ENCODE data around the gene TRIP13.

The TRIP13 gene

GRCh38 chr5:856531-857425 is 35.9 kb upstream of the TRIP13 start:
- no peaks in the 10 kb centered on the region for H3K9me3 Mint-ChIP-seq
- no peaks in the 10 kb centered on the region for H3K36me3 Mint-ChIP-seq (ENCODE audit: low read depth)
- no peak overlapping the region for H3K4me3 Mint-ChIP-seq
- peaks cover 10% of the 10 kb centered on the region for H3K27me3 Mint-ChIP-seq (ENCODE audit: low read depth, poor library complexity)
- TF ChIP-seq, protein P1, sequence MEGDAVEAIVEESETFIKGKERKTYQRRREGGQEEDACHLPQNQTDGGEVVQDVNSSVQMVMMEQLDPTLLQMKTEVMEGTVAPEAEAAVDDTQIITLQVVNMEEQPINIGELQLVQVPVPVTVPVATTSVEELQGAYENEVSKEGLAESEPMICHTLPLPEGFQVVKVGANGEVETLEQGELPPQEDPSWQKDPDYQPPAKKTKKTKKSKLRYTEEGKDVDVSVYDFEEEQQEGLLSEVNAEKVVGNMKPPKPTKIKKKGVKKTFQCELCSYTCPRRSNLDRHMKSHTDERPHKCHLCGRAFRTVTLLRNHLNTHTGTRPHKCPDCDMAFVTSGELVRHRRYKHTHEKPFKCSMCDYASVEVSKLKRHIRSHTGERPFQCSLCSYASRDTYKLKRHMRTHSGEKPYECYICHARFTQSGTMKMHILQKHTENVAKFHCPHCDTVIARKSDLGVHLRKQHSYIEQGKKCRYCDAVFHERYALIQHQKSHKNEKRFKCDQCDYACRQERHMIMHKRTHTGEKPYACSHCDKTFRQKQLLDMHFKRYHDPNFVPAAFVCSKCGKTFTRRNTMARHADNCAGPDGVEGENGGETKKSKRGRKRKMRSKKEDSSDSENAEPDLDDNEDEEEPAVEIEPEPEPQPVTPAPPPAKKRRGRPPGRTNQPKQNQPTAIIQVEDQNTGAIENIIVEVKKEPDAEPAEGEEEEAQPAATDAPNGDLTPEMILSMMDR (IDR thresholded peaks at IDR 0.05), result no peak
- peaks cover 19% of the 10 kb centered on the region for H3K4me1 Mint-ChIP-seq
- H3K27ac Mint-ChIP-seq, result no peak overlapping the region
- no peak for DNase-seq

DNA sequence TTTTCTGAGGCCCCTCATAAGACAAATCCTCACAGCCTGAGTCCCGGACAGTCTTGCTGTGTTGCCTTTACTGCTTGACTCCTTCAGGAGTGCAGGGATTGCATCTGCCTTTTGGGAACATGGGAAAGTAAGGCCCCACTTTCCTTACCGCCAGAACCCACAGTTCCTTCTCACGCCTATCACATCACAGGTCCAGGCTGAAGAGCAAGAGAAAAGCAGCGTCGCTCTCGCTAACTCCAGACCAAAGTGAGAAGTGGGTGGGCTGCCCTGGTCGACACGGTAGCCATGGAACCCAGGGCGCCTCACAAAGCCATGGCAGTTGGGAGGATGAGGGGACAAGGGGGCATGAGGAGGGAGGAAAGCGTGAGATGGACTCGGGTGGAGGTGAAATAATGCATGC is 34.0 kb upstream of the TRIP13 start:
- H3K27me3 Mint-ChIP-seq (ENCODE audit: low read depth, poor library complexity), result peaks cover 7% of the 10 kb centered on the region
- H3K4me1 Mint-ChIP-seq, result peaks cover 16% of the 10 kb centered on the region
- DNase-seq, result no peak
- H3K4me3 Mint-ChIP-seq, result no peak overlapping the region
- no peaks in the 10 kb centered on the region for H3K36me3 Mint-ChIP-seq (ENCODE audit: low read depth)
- peak overlapping the region; percentile 93 for H3K27ac Mint-ChIP-seq
- H3K9me3 Mint-ChIP-seq, result no peaks in the 10 kb centered on the region
- TF ChIP-seq, protein P1 (IDR thresholded peaks at IDR 0.05), result no peak

DNA sequence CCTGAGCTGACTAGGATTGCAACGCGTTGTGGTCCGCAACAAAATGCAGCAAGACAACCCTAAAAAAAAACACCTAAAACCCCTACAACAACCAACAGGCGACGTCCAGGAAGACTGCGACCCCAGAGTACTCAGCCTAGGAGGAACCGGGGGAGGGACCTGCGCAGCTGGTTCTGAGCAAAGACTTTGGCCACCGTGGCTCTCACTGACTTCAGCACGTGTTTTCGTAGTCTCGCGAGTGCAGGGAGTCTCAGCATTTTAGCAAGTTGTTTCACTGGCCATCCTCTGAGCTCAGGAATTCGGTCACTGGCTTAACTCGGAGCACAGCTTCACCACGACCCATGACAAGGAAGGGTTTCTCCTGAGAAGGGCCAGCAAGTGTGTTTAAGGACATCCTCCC is 33.3 kb upstream of the TRIP13 start:
- DNase-seq, result no peak
- Mint-ChIP-seq H3K4me1 (peaks cover 16% of the 10 kb centered on the region), H3K27me3 (ENCODE audit: low read depth, poor library complexity) (peaks cover 4% of the 10 kb centered on the region), H3K4me3 (no peak overlapping the region), H3K9me3 (no peaks in the 10 kb centered on the region), H3K27ac (peak overlapping the region; percentile 93), H3K36me3 (ENCODE audit: low read depth) (peaks cover 6% of the 10 kb centered on the region)
- TF ChIP-seq, protein P1 (IDR thresholded peaks at IDR 0.05), result no peak

GRCh38 chr5:859798-860296 is 32.8 kb upstream of the TRIP13 start:
- DNase-seq, result no peak
- H3K36me3 Mint-ChIP-seq (ENCODE audit: low read depth), result peaks cover 6% of the 10 kb centered on the region
- peaks cover 4% of the 10 kb centered on the region for H3K27me3 Mint-ChIP-seq (ENCODE audit: low read depth, poor library complexity)
- H3K9me3 Mint-ChIP-seq, result no peaks in the 10 kb centered on the region
- peaks cover 16% of the 10 kb centered on the region for H3K4me1 Mint-ChIP-seq
- H3K4me3 Mint-ChIP-seq, result no peak overlapping the region
- peak overlapping the region; percentile 93 for H3K27ac Mint-ChIP-seq
- TF ChIP-seq, protein P1 (IDR thresholded peaks at IDR 0.05), result no peak

- H3K9me3 Mint-ChIP-seq, result no peaks in the 10 kb centered on the region
- TF ChIP-seq, protein P1 (IDR thresholded peaks at IDR 0.05), result no peak
- no peak for DNase-seq
- no peak overlapping the region for H3K4me3 Mint-ChIP-seq
- peak overlapping the region; percentile 11 for H3K27ac Mint-ChIP-seq
- H3K27me3 Mint-ChIP-seq (ENCODE audit: low read depth, poor library complexity), result peaks cover 4% of the 10 kb centered on the region
- peaks cover 16% of the 10 kb centered on the region for H3K4me1 Mint-ChIP-seq
- H3K36me3 Mint-ChIP-seq (ENCODE audit: low read depth), result peaks cover 6% of the 10 kb centered on the region
These were observed 32.1 kb upstream of the TRIP13 start for GRCh38 chr5:860506-861150.

All from nephron progenitor cell (in vitro differentiated cells).